Right lobe of liver (tissue), 4 donors: ENCODE measurements around the gene IQCB1.

Experiments used
- POLR2A ChIP-seq: fragments of 450-650 bp; IDR thresholded peaks from one replicate; pipeline ENCODE4 v1.6.1; 2017; ENCODE audit warnings: antibody characterized with exemption, mild to moderate bottlenecking
- TF ChIP-seq, protein P1 (sequence below), 4 donors: fragments of 200-600 bp in 3 of 4; fragments of 450-650 bp in 1 of 4; IDR thresholded peaks; one replicate each; pipeline versions ENCODE4 v1.5.1 to v1.8.0; 2016 to 2022; ENCODE audit warnings: antibody characterized with exemption in 4 of 4, mild to moderate bottlenecking in 2 of 4
- donor health status: DM: no; HTN: no; CAD: no.
- donor health status: DM: no; HTN: no; CAD: no.
- donor health status: DM: no; HTN: yes; CAD: no.

GRCh38 chr3:121835465-121835801 is 573 bp upstream of the IQCB1 start:
- TF ChIP-seq, protein P1, sequence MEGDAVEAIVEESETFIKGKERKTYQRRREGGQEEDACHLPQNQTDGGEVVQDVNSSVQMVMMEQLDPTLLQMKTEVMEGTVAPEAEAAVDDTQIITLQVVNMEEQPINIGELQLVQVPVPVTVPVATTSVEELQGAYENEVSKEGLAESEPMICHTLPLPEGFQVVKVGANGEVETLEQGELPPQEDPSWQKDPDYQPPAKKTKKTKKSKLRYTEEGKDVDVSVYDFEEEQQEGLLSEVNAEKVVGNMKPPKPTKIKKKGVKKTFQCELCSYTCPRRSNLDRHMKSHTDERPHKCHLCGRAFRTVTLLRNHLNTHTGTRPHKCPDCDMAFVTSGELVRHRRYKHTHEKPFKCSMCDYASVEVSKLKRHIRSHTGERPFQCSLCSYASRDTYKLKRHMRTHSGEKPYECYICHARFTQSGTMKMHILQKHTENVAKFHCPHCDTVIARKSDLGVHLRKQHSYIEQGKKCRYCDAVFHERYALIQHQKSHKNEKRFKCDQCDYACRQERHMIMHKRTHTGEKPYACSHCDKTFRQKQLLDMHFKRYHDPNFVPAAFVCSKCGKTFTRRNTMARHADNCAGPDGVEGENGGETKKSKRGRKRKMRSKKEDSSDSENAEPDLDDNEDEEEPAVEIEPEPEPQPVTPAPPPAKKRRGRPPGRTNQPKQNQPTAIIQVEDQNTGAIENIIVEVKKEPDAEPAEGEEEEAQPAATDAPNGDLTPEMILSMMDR (IDR thresholded peaks at IDR 0.05): no peak
- no peak for TF ChIP-seq POLR2A
